Lower leg skin (tissue), 4 donors: ENCODE results near the gene KDM4F. TPM values are rescaled to one million over a fixed set of nuclear protein-coding genes. Genes with fewer than 3 reads are reported as not detected.

Experiments
- DNase-seq, 2 donors: peaks; one replicate each; pipeline ENCODE4 v3.0.0-alpha.2; 2019; ENCODE audit warnings: low spot score in 2 of 2
- H3K4me3 ChIP-seq: fragments of 200-600 bp; sonication (generic); 2 replicates; pipeline ENCODE4 v1.5.1; 2017; ENCODE audit warnings: mild to moderate bottlenecking, low read depth; ENCODE audit not compliant: poor library complexity, severe bottlenecking
- POLR2A ChIP-seq, 2 donors: fragments of 450-650 bp; IDR thresholded peaks; one replicate each; pipeline ENCODE4 v1.6.1; 2016 to 2017; ENCODE audit warnings: antibody characterized with exemption in 2 of 2, mild to moderate bottlenecking in 1 of 2, moderate library complexity in 1 of 2
- WGBS, 2 donors: methylation state at CpG; one replicate each; pipeline ENCODE4 v1.1.5; 2018; 5-methylcytosine and 5-hydroxymethylcytosine counted together
- intact Hi-C: fragments of 100-400 bp; cut with DNase I; formaldehyde crosslinking; loops from one replicate; pipeline ENCODE4 v1.15.0; 2023; ENCODE audit warnings: low total_unique reads
- total RNA-seq, 4 donors: library from RNA; depleted of rRNA; stranded (reverse); fragments of >200 nt; gene quantifications; one replicate each; pipeline ENCODE4 v1.1.0, GENCODE V29; 2016
- TF ChIP-seq, protein P1 (sequence below), 3 donors: fragments of 450-650 bp; IDR thresholded peaks; one replicate each; pipeline ENCODE4 v1.5.1; 2016; ENCODE audit warnings: antibody characterized with exemption in 3 of 3, mild to moderate bottlenecking in 3 of 3, moderate library complexity in 2 of 3

The KDM4F gene
- total RNA-seq, 4 donors from 2014 or later, result not detected

DNA sequence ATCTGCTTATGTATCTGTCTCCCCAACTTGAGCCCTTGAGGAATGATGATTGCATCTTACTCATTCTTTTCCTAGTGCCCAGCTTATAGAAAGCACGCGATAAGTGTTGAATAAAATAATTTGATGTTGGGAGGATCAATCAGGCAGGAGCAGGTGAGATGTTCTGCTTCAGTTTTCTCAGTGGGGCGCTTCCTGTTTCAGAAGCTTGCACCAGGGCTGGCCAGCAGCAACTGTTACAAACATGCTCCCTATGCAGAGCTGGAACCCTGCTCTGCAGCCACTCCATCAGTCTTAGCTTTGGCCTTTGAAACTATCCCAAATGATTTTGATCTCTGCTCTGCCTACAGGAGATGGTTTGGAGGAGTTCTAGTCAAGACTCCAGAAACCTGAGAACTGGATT lies 44.3 kb downstream of the KDM4F start:
- no peak overlapping the region for H3K4me3 ChIP-seq
- 96% methylated on average over 3 of the region's 3 CpGs for WGBS, 2 donors
- intact Hi-C loops, result no loop called here
- TF ChIP-seq, protein P1, sequence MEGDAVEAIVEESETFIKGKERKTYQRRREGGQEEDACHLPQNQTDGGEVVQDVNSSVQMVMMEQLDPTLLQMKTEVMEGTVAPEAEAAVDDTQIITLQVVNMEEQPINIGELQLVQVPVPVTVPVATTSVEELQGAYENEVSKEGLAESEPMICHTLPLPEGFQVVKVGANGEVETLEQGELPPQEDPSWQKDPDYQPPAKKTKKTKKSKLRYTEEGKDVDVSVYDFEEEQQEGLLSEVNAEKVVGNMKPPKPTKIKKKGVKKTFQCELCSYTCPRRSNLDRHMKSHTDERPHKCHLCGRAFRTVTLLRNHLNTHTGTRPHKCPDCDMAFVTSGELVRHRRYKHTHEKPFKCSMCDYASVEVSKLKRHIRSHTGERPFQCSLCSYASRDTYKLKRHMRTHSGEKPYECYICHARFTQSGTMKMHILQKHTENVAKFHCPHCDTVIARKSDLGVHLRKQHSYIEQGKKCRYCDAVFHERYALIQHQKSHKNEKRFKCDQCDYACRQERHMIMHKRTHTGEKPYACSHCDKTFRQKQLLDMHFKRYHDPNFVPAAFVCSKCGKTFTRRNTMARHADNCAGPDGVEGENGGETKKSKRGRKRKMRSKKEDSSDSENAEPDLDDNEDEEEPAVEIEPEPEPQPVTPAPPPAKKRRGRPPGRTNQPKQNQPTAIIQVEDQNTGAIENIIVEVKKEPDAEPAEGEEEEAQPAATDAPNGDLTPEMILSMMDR (IDR thresholded peaks at IDR 0.05), result no peak
- TF ChIP-seq POLR2A (IDR thresholded peaks at IDR 0.05), result no peak
- DNase-seq, result no peak

DNA sequence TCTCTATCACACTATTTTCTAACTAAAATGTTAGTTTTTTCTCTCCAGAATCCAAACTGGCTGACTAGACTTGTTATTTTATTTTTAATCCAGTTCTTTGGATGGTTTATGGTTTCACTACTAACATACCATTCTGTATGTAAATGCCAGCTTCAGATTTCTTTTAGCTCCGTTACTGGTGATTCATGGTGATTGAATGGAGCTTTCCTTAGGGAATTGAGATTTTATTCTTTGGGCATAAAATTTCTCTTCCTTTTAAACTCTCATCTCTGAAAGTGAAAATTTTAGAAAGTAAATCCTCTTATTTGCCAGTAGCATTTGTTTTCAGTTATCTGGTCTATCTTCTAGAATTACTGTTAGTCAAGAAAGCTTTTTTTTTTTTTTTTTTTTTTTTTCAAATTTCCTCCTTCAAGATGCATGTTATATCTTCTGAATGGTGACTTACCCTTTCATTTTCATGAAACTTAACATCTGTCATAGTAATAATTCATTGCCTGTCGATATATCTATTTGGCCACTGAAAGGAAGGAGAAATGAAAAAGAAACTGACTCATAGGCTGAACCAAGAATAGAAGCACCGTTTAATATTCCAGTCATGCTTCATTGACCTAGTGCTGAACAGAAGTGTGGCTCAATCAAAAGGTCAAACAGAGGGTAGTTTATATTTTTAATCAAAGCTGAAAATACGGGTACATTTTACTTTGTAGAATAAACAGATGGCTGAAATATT lies 46.8 kb downstream of the KDM4F start:
- intact Hi-C loops, result no loop called here
- H3K4me3 ChIP-seq, result no peak overlapping the region
- DNase-seq, result no peak
- TF ChIP-seq POLR2A (IDR thresholded peaks at IDR 0.05), result no peak
- TF ChIP-seq, protein P1 (IDR thresholded peaks at IDR 0.05), result no peak
- 22 to 43% methylated on average over 4 of the region's 4 CpGs for WGBS, 2 donors

DNA sequence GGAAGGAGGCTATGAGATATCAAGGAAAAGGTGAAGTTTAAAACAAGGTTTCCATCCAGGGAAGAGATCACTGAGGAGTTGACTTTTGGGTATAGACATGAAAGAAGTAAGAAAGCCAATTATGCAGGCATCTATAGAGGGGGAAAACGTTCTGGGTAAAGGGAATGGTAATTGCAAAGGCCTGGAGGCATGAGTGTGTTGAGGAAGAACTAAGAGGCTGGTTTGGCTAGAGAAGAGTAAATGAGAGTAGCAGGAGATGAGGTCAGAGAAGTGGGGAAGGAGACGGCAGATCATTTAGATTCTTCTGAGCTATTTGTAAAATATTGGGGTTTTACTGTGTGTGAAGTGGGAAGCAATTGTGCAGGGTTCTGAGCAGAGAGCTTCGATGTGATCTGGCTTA lies 48.0 kb downstream of the KDM4F start:
- no peak for DNase-seq
- H3K4me3 ChIP-seq, result no peak overlapping the region
- no peak for TF ChIP-seq POLR2A (IDR thresholded peaks at IDR 0.05)
- TF ChIP-seq, protein P1 (IDR thresholded peaks at IDR 0.05), result no peak
- intact Hi-C loops, result no loop called here
- WGBS, 2 donors, result 61 to 63% methylated on average over 3 of the region's 3 CpGs

DNA sequence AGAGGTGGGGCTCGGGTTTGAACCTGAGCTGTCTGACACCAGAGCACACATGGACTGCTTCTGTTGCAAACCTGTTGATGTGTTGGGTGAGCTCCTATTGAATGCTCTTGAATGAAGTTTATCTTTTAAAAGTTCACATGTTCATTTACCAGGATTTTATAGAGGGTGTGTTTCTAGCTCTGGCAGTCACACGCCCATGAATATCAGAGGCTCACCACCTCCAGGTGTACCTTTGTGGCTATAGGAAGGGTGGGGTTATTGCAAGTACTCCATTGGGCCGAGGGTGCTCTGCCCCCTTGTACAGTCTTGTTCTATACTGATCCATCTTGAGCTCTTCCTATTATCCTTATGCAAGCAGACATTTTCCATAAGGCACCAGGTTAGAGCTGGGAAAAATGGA lies 49.6 kb downstream of the KDM4F start:
- WGBS, 2 donors, result 79 to 89% methylated on average over 3 of the region's 3 CpGs
- no peak overlapping the region for H3K4me3 ChIP-seq
- TF ChIP-seq POLR2A (IDR thresholded peaks at IDR 0.05), result no peak
- TF ChIP-seq, protein P1 (IDR thresholded peaks at IDR 0.05), result no peak
- intact Hi-C loops, result no loop called here
- DNase-seq, result no peak

DNA sequence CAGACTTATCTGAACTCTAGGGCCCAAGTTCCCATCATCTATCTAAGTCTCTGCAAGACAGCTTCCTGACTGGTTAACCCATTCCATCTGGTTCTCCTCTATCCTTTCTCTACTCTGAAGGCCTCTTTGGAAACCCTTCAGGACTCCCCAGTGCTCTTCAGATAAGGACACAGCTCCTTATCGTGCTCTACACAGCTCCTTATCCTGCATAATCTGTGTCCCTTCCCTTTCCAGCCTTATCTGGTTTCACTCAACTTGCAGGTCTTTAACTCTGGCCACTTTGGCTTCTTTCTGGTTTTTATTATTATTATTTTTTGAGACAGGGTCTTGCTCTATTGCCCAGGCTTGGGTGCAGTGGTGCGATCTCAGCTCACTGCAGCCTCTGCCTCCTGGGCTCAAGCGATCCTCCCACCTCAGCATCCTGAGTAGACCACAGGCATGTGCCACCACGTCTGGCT lies 51.0 kb downstream of the KDM4F start:
- H3K4me3 ChIP-seq, result no peak overlapping the region
- TF ChIP-seq, protein P1 (IDR thresholded peaks at IDR 0.05), result no peak
- TF ChIP-seq POLR2A (IDR thresholded peaks at IDR 0.05), result no peak
- intact Hi-C loops, result no loop called here
- DNase-seq, result no peak
- 88 to 91% methylated on average over 4 of the region's 4 CpGs for WGBS, 2 donors

Other genes starting within 250 kb of the KDM4F start
- 10 to 100 TPM; 30.5 to 52.3 (median 34.9) TPM for gene CWC15, start 75.9 kb upstream of the KDM4F start, total RNA-seq
- gene KDM4D, start 75.7 kb upstream of the KDM4F start, total RNA-seq, result 1 to 10 TPM in 2 of 4 donors, under 1 TPM in 2; 0.94 to 1.1 (median 1.0) TPM
- not detected for gene KDM4E, start 24.2 kb upstream of the KDM4F start, total RNA-seq
- 10 to 100 TPM; 28.6 to 51.2 (median 41.3) TPM for gene SRSF8, start 17.5 kb downstream of the KDM4F start, total RNA-seq
- 100 to 1,000 TPM in 1 of 4 donors, 10 to 100 TPM in 3; 57.6 to 113 (median 87.2) TPM for gene ENDOD1, start 40.4 kb downstream of the KDM4F start, total RNA-seq
- gene SESN3, start 181.8 kb downstream of the KDM4F start, total RNA-seq, result 10 to 100 TPM; 12.4 to 37.3 (median 25.5) TPM